K562 (cell line): Measurements from ENCODE around the gene VPS35L. TPM values are rescaled to one million over a fixed set of nuclear protein-coding genes. Genes with fewer than 3 reads are reported as not detected.

ENCODE experiments used
- ATAC-seq: fragments of 200-7000 bp; cut with Tn5 transposase; 3 replicates; pipeline ENCODE4 v1.9.1; 2020; ENCODE audit warnings: moderate library complexity
- BruUV-seq: library from RNA; stranded (reverse); fragments of 400-500 nt; replicated peaks from 2 replicates; lab custom pipeline; 2021; lab: Mats Ljungman, UMichigan
- CTCF ChIA-PET: fragments of 300-600 bp; formaldehyde crosslinking; extraction: SDS; loops from one replicate; lab custom pipeline; 2021; ENCODE audit warnings: low intra/inter-chr PET ratio; lab: Yijun Ruan, JAX
- POLR2A ChIA-PET: fragments of 300-600, 350-650 bp; sonication (Branson Sonifier 250); formaldehyde crosslinking; extraction: SDS; loops from one replicate; lab custom pipeline; 2021; ENCODE audit warnings: antibody characterized with exemption, inconsistent platforms; lab: Yijun Ruan, JAX
- DNase-seq, 4 experiments: peaks; one replicate each; pipeline versions ENCODE4 v3.0.0 to v3.0.0-alpha.2; 2011 to 2018; ENCODE audit warnings: low spot score in 3 of 4, mixed read lengths in 3 of 4; ENCODE audit errors: extremely low read depth in 1 of 4
- FAIRE-seq: peaks from 2 replicates; lab custom pipeline; 2011; peaks lifted over from hg19 to GRCh38; lab: Jason Lieb, UNC
- H2AFZ ChIP-seq: 2 replicates; pipeline ENCODE4 v1.6.0; 2011; ENCODE audit warnings: low read depth, low read length, control low read depth, inconsistent platforms
- H3K27ac ChIP-seq: fragments of 200-600 bp; 3 replicates; pipeline ENCODE4 v1.8.0; 2011; ENCODE audit warnings: low read depth, mild to moderate bottlenecking, control low read depth, inconsistent platforms, low read length, moderate library complexity, mixed read lengths; ENCODE audit errors: extremely low read depth
- H3K27me3 ChIP-seq, 2 experiments: fragments of 300-600 bp in 1 of 2; 2 replicates in 1 of 2; 3 replicates in 1 of 2; pipeline versions ENCODE4 v1.6.0 to v1.8.0; 2011; ENCODE audit warnings: inconsistent platforms in 2 of 2, low read length in 2 of 2, mild to moderate bottlenecking in 1 of 2, mixed read lengths in 1 of 2, moderate library complexity in 1 of 2; ENCODE audit not compliant: control insufficient read depth in 2 of 2, insufficient read depth in 2 of 2
- H3K36me3 ChIP-seq: fragments of 300-600 bp; 3 replicates; pipeline ENCODE4 v1.8.0; 2011; ENCODE audit warnings: mild to moderate bottlenecking, low read length, inconsistent platforms; ENCODE audit not compliant: control insufficient read depth, insufficient read depth
- H3K4me1 ChIP-seq, 2 experiments: fragments of 200-600 bp in 1 of 2; replicated peaks in 1 of 2; 2 replicates in 1 of 2; 3 replicates in 1 of 2; pipeline versions ENCODE4 v1.5.1 to v1.8.0; 2011; ENCODE audit warnings: inconsistent platforms in 2 of 2, low read length in 2 of 2, mild to moderate bottlenecking in 1 of 2, mixed read lengths in 1 of 2, moderate library complexity in 1 of 2; ENCODE audit not compliant: control insufficient read depth in 2 of 2, insufficient read depth in 2 of 2
- H3K4me2 ChIP-seq: 2 replicates; pipeline ENCODE4 v1.6.1; 2011; ENCODE audit warnings: low read length, control low read depth, inconsistent platforms, mixed read lengths; ENCODE audit not compliant: insufficient read depth
- H3K4me3 ChIP-seq: fragments of 200-600 bp; sonication (generic), shearing (Covaris generic); 2 replicates; pipeline ENCODE4 v1.5.1; 2016; ENCODE audit warnings: control low read depth, inconsistent platforms
- H3K79me2 ChIP-seq: fragments of 200-600 bp; 3 replicates; pipeline ENCODE4 v1.8.0; 2011; ENCODE audit warnings: low read length, inconsistent platforms; ENCODE audit not compliant: control insufficient read depth, insufficient read depth
- H3K9ac ChIP-seq, 2 experiments: 2 replicates each; pipeline versions ENCODE4 v1.6.0 to v1.6.1; 2011; ENCODE audit warnings: low read depth in 2 of 2, low read length in 2 of 2, control low read depth in 1 of 2, inconsistent platforms in 1 of 2, mild to moderate bottlenecking in 1 of 2, mixed read lengths in 1 of 2; ENCODE audit not compliant: insufficient read depth in 1 of 2
- H3K9me1 ChIP-seq: one replicate; pipeline ENCODE4 v1.6.0; 2011; ENCODE audit warnings: inconsistent platforms, mild to moderate bottlenecking, low read length, moderate library complexity; ENCODE audit not compliant: control insufficient read depth, insufficient read depth
- H3K9me3 ChIP-seq: replicated peaks from 2 replicates; pipeline ENCODE4 v1.5.1; 2011; ENCODE audit warnings: low read depth, low read length, inconsistent platforms; ENCODE audit not compliant: control insufficient read depth, insufficient read depth
- H4K20me1 ChIP-seq: replicated peaks from 2 replicates; pipeline ENCODE4 v1.6.1; 2011; ENCODE audit warnings: low read length, inconsistent platforms, mixed read lengths; ENCODE audit not compliant: control insufficient read depth, insufficient read depth
- GABPB1 ChIP-seq: sonication (generic); formaldehyde crosslinking; IDR thresholded peaks from 2 replicates; pipeline ENCODE4 v1.8.0; 2022; ENCODE audit warnings: mild to moderate bottlenecking, missing genetic modification reagents
- ZNF354B ChIP-seq: fragments of 250-450 bp; sonication (Bioruptor Pico); IDR thresholded peaks from 2 replicates; pipeline ENCODE4 v1.4.0; 2020
- ZNF41 ChIP-seq: fragments of 250-450 bp; sonication (Bioruptor Pico); conservative IDR thresholded peaks from 2 replicates; pipeline ENCODE4 v1.4.0; 2020; ENCODE audit warnings: mild to moderate bottlenecking
- ZSCAN29 ChIP-seq: fragments of 450-650 bp; IDR thresholded peaks from 2 replicates; pipeline ENCODE4 v1.6.1; 2017
- WGBS: fragments of 100-300 bp; shearing (Covaris generic); methylation state at CpG from one replicate; pipeline ENCODE4 v1.1.6; 2016; ENCODE audit warnings: low coverage, mixed read lengths; ENCODE audit not compliant: insufficient coverage; ENCODE audit errors: missing lambda C conversion rate; 5-methylcytosine and 5-hydroxymethylcytosine counted together
- in situ Hi-C: fragments of 300-500 bp; cut with MboI; formaldehyde crosslinking; loops from 4 replicates; pipeline ENCODE4 v1.15.0; 2018; ENCODE audit warnings: inconsistent platforms, mixed read lengths
- intact Hi-C: fragments of 100-400 bp; cut with micrococcal nuclease; formaldehyde crosslinking; loops from 2 replicates; pipeline ENCODE4 v1.14.2; 2022
- polyA plus RNA-seq, 8 experiments: library from polyadenylated mRNA; depleted of rRNA in 4 of 8; stranded (reverse) in 5 of 8; unstranded in 3 of 8; fragments of >200 nt; fragmentation: Nextera tagmentation in 2 of 8; fragmentation: Illumina TruSeq in 1 of 8; extraction: Ambion mirVana in 2 of 8; extraction: Trizol in 1 of 8; gene quantifications; 2 replicates each; pipeline versions ENCODE4 v1.2.1 to v1.2.3, GENCODE V29; 2011 to 2014; ENCODE audit warnings: inconsistent platforms in 1 of 8, missing spikeins in 1 of 8
- total RNA-seq, 7 experiments: library from RNA; depleted of rRNA in 6 of 7; stranded (reverse); fragments of >200 nt in 6 of 7; fragmentation: Illumina TruSeq in 2 of 7; extraction: Trizol in 2 of 7; gene quantifications; 2 replicates each; pipeline versions ENCODE4 v1.2.1 to v1.2.3, GENCODE V29; 2011 to 2021; ENCODE audit warnings: low replicate concordance in 1 of 7
- TF ChIP-seq, protein P1 (sequence below): fragments of 450-650 bp; IDR thresholded peaks from 2 replicates; pipeline ENCODE4 v1.6.1; 2016; ENCODE audit warnings: low read depth, mild to moderate bottlenecking, moderate library complexity
- TF ChIP-seq, protein P2 (sequence below): fragments of 450-650 bp; formaldehyde crosslinking; IDR thresholded peaks from 2 replicates; pipeline ENCODE4 v1.4.0; 2020; ENCODE audit warnings: mild to moderate bottlenecking, mixed read lengths
- TF ChIP-seq, protein P3 (sequence below): IDR thresholded peaks from 2 replicates; pipeline ENCODE4 v1.6.1; 2012; ENCODE audit warnings: low read depth, low read length, improper control_type of control experiment, borderline replicate concordance

VPS35L gene
- total and polyA plus RNA-seq, 9 of the 15 experiments (the other 6 are each of a cell fraction or from before 2014, with no cell fraction given): 10.2 to 30.4 (median 20.1) TPM

DNA sequence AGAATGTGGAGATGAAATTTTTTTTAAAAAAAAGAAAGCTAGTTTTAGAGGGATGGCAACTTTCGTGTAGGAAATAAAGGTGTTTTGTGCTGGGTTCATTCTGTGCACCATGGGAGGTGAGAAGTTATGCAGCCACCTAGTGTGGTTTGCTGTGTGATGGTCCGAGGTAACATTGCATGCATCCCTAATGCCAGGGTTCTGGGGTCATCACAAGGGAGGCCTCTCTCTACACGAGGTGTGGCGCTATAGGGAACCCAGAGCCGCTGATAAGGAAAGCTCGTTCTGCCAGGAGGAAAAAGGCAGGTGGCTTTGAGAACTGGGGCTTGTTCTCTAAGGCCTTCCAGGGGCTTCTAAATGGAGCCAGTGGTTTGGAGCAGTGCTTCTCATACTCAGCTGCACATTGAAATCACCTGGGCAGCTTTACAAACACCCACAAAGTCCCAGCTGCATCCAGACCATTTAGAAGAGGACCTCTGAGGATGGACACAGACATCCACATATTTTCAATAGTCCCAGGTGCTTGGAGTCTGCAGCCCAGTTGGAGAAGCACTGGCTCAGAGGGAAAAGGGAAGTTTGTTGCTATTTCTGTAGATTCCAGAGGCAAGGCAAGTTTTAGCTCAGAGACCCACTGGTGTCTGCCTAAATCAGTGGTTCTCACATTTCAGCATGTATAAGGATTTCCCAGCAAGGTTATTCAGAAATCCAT is 43.5 kb downstream of the VPS35L start:
- WGBS: 44% methylated on average over 6 of the region's 6 CpGs
- in situ Hi-C loops: loop anchor here (10.0 kb wide), 1 partner anchor 786 kb away; no protein-coding TSS in a partner anchor
- ChIA-PET POLR2A (interaction anchor here (0.6 kb wide), 1 partner anchor 125 kb away, joined by 4 read pairs; no protein-coding TSS in a partner anchor), CTCF (interaction anchor here (0.5 to 0.6 kb wide), 3 partner anchors 285 to 301 kb away, joined by 3 read pairs; no protein-coding TSS in a partner anchor)
- Histone ChIP-seq H3K4me1 (no peaks in the 10 kb centered on the region), H3K9me3 (no peaks in the 10 kb centered on the region), H3K9me1 (no peaks in the 10 kb centered on the region), H3K36me3 (peaks cover 6% of the 10 kb centered on the region; the same call in 1 of the 3 replicates), H3K4me3 (no peak overlapping the region), H3K27ac (no peak overlapping the region), H3K9ac (no peak overlapping the region), H3K79me2 (no peaks in the 10 kb centered on the region), H4K20me1 (no peaks in the 10 kb centered on the region), H3K4me2 (no peak overlapping the region), H3K27me3 (no peaks in the 10 kb centered on the region), H2AFZ (no peak overlapping the region)
- BruUV-seq: no TSS peak
- intact Hi-C loops: no loop called here
- no peak for DNase-seq
- TF ChIP-seq ZSCAN29 (no peak), GABPB1 (no peak), ZNF41 (CRISPR knock-in tag) (no peak), ZNF354B (CRISPR knock-in tag) (no peak)
- TF ChIP-seq, protein P1, sequence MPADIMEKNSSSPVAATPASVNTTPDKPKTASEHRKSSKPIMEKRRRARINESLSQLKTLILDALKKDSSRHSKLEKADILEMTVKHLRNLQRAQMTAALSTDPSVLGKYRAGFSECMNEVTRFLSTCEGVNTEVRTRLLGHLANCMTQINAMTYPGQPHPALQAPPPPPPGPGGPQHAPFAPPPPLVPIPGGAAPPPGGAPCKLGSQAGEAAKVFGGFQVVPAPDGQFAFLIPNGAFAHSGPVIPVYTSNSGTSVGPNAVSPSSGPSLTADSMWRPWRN: no peak
- TF ChIP-seq, protein P2, sequence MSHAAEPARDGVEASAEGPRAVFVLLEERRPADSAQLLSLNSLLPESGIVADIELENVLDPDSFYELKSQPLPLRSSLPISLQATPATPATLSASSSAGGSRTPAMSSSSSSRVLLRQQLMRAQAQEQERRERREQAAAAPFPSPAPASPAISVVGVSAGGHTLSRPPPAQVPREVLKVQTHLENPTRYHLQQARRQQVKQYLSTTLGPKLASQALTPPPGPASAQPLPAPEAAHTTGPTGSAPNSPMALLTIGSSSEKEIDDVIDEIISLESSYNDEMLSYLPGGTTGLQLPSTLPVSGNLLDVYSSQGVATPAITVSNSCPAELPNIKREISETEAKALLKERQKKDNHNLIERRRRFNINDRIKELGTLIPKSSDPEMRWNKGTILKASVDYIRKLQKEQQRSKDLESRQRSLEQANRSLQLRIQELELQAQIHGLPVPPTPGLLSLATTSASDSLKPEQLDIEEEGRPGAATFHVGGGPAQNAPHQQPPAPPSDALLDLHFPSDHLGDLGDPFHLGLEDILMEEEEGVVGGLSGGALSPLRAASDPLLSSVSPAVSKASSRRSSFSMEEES: no peak
- TF ChIP-seq, protein P3, sequence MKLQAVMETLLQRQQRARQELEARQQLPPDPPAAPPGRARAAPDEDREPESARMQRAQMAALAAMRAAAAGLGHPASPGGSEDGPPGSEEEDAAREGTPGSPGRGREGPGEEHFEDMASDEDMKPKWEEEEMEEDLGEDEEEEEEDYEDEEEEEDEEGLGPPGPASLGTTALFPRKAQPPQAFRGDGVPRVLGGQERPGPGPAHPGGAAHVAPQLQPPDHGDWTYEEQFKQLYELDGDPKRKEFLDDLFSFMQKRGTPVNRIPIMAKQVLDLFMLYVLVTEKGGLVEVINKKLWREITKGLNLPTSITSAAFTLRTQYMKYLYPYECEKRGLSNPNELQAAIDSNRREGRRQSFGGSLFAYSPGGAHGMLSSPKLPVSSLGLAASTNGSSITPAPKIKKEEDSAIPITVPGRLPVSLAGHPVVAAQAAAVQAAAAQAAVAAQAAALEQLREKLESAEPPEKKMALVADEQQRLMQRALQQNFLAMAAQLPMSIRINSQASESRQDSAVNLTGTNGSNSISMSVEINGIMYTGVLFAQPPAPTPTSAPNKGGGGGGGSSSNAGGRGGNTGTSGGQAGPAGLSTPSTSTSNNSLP: no peak
- no peak for ATAC-seq
- no peak for FAIRE-seq
